ENCODE results near the gene BAIAP2L1. TPM values are rescaled to one million over a fixed set of nuclear protein-coding genes. Genes with fewer than 3 reads are reported as not detected.

BAIAP2L1 gene
- total RNA-seq, 2 experiments from 2014 or later: 0.33 to 0.61 TPM

- ChIA-PET POLR2A (no interaction called here), CTCF (no interaction called here)
- ATAC-seq (ENCODE audit: poor library complexity) (no peak), DNase-seq (no peak)
- no peaks in the 10 kb centered on the region for H3K9me3 ChIP-seq (ENCODE audit: control insufficient read depth in 1 of 2, insufficient read depth in 1 of 2, low read length in 2 of 2)
- Mint-ChIP-seq H3K4me1 (ENCODE audit: low read depth) (no peaks in the 10 kb centered on the region), H3K27me3 (no peaks in the 10 kb centered on the region), H3K4me3 (no peak overlapping the region), H3K36me3 (ENCODE audit: low read depth) (no peaks in the 10 kb centered on the region), H3K27ac (no peak overlapping the region), H3K9me3 (no peaks in the 10 kb centered on the region)
- no peak overlapping the region for H3K27ac ChIP-seq (ENCODE audit: low read depth in 1 of 2, low read length in 2 of 2)
- TF ChIP-seq CTCF (IDR thresholded peaks at IDR 0.05): no peak
- no peak overlapping the region for H3K4me3 ChIP-seq (ENCODE audit: low read length)
- H3K4me1 ChIP-seq (ENCODE audit: insufficient read depth, low read length): no peaks in the 10 kb centered on the region
- no peaks in the 10 kb centered on the region for H3K36me3 ChIP-seq (ENCODE audit: insufficient read depth, low read length)
- intact Hi-C loops (cut with DNase I, micrococcal nuclease): no loop called here
- no peaks in the 10 kb centered on the region for H3K27me3 ChIP-seq (ENCODE audit: control insufficient read depth in 1 of 2, insufficient read depth in 2 of 2, low read length in 2 of 2)
Measured at GRCh38 chr7:98374285-98374680, 26.6 kb downstream of the BAIAP2L1 start.

GRCh38 chr7:98372993-98373392, 27.9 kb downstream of the BAIAP2L1 start:
- H3K36me3 ChIP-seq (ENCODE audit: insufficient read depth, low read length): no peaks in the 10 kb centered on the region
- ATAC-seq (ENCODE audit: poor library complexity) (no peak), DNase-seq (no peak)
- ChIA-PET POLR2A (interaction anchor here (0.6 kb wide), 1 partner anchor 279 kb away, joined by 3 read pairs; no protein-coding TSS in a partner anchor), CTCF (no interaction called here)
- H3K4me1 ChIP-seq (ENCODE audit: insufficient read depth, low read length): no peaks in the 10 kb centered on the region
- H3K27ac ChIP-seq (ENCODE audit: low read depth in 1 of 2, low read length in 2 of 2): no peak overlapping the region
- Mint-ChIP-seq H3K9me3 (no peaks in the 10 kb centered on the region), H3K27me3 (peaks cover 6% of the 10 kb centered on the region), H3K4me1 (ENCODE audit: low read depth) (no peaks in the 10 kb centered on the region), H3K27ac (no peak overlapping the region), H3K36me3 (ENCODE audit: low read depth) (no peaks in the 10 kb centered on the region), H3K4me3 (no peak overlapping the region)
- no peak overlapping the region for H3K4me3 ChIP-seq (ENCODE audit: low read length)
- H3K27me3 ChIP-seq (ENCODE audit: control insufficient read depth in 1 of 2, insufficient read depth in 2 of 2, low read length in 2 of 2): no peaks in the 10 kb centered on the region
- intact Hi-C loops (cut with DNase I, micrococcal nuclease): no loop called here
- no peaks in the 10 kb centered on the region for H3K9me3 ChIP-seq (ENCODE audit: control insufficient read depth in 1 of 2, insufficient read depth in 1 of 2, low read length in 2 of 2)
- no peak for TF ChIP-seq CTCF (IDR thresholded peaks at IDR 0.05)

- H3K9me3 Mint-ChIP-seq: no peaks in the 10 kb centered on the region
- POLR2A ChIA-PET: no interaction called here
- H3K27me3 Mint-ChIP-seq: peaks cover 11% of the 10 kb centered on the region
- H3K27me3 ChIP-seq (ENCODE audit: control insufficient read depth in 1 of 2, insufficient read depth in 2 of 2, low read length in 2 of 2): no peaks in the 10 kb centered on the region
- no peaks in the 10 kb centered on the region for H3K9me3 ChIP-seq (ENCODE audit: control insufficient read depth in 1 of 2, insufficient read depth in 1 of 2, low read length in 2 of 2)
- H3K27ac Mint-ChIP-seq: no peak overlapping the region
- no peaks in the 10 kb centered on the region for H3K36me3 Mint-ChIP-seq (ENCODE audit: low read depth)
- H3K4me3 Mint-ChIP-seq: no peak overlapping the region
- ATAC-seq (ENCODE audit: poor library complexity) (no peak), DNase-seq (no peak)
- no peaks in the 10 kb centered on the region for H3K36me3 ChIP-seq (ENCODE audit: insufficient read depth, low read length)
- CTCF ChIA-PET: no interaction called here
- no peak for TF ChIP-seq CTCF (IDR thresholded peaks at IDR 0.05)
- no peaks in the 10 kb centered on the region for H3K4me1 Mint-ChIP-seq (ENCODE audit: low read depth)
- intact Hi-C loops (cut with DNase I, micrococcal nuclease): no loop called here
- no peak overlapping the region for H3K4me3 ChIP-seq (ENCODE audit: low read length)
- no peak overlapping the region for H3K27ac ChIP-seq (ENCODE audit: low read depth in 1 of 2, low read length in 2 of 2)
- H3K4me1 ChIP-seq (ENCODE audit: insufficient read depth, low read length): no peaks in the 10 kb centered on the region
Measured at GRCh38 chr7:98369726-98370125, 31.2 kb downstream of the BAIAP2L1 start.

Data from CD4-positive, alpha-beta T cell (primary cell).